Measurements from ENCODE around the gene GCLM.

- TF ChIP-seq POLR2AphosphoS5 (IDR thresholded peaks at IDR 0.05; ENCODE audit: low read depth, low read length) (no peak), POLR2A (IDR thresholded peaks at IDR 0.05; ENCODE audit: low read depth, low read length) (no peak), TAF1 (IDR thresholded peaks at IDR 0.05; ENCODE audit: low read depth, low read length) (no peak)
Observed at GRCh38 chr1:93853940-93854339, 55.3 kb downstream of the GCLM start.

Data from GM12891 (cell line).